HG03108 (cell line): ENCODE measurements around the gene EEF1A2.
"Not testable (repeated sequence)": the region's sequence is repeated elsewhere in the genome, so short reads cannot be mapped to it uniquely, and the experiment has no call there.

Experiments
- ATAC-seq: cut with Tn5 transposase; IDR thresholded peaks from one replicate; pipeline ENCODE4 v1.9.1; 2021; ENCODE audit warnings: moderate library complexity; ENCODE audit not compliant: unreplicated experiment

The EEF1A2 gene

DNA sequence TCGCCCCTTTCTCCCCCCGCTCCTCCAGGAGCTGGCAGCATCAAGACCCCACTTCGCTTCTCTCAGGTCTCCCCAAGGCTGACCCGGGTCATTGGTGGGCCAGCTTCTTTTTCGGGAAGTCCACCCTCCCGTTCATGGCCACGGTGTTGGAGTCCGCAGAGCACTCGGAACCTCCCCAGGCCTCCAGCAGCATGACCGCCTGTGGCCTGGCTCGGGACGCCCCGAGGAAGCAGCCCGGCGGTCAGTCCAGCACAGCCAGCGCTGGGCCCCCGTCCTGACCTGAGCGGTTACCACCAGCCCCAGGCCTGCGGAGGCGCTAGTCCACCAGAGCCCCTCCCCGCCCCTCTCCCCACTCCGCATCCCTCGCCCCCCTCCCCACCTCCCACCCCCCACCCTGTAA is 22.7 kb upstream of the EEF1A2 start:
- no peak for ATAC-seq

DNA sequence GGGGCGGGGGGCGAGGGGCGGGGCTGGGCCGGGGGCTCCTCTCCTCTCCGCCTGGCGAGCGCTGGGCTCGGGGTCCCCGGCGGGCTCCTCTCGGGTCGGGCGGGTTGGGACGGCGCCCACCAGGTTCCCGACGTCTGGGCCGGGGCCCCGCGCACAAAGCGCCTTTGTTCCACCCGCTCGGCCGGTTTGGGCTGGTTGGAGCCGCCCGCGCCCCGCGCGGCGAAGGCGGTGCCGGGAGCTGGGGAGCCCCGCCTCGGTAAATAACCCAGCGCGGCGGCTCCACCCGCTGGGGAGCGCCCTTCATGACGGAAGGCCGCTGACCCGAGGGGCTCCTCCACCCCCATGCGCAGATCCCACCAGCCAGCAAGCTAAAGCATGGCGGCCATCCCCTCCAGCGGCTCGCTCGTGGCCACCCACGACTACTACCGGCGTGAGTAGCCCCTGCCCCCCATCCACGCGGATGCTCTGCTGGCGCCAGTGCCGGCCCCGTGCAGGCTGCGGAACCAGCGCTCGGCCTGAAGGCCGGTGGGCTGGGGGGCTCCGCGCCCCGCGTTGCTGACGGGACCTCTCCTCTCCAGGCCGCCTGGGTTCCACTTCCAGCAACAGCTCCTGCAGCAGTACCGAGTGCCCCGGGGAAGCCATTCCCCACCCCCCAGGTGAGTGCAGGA is 22.2 kb upstream of the EEF1A2 start:
- peak; percentile 29 for ATAC-seq

- peak; percentile 60 for ATAC-seq
Measured at GRCh38 chr20:63520504-63520933, 21.6 kb upstream of the EEF1A2 start, which contains the start of gene PPDPF. Gene PPDPF, plus strand, starts transcription at chr20:63520765. Its CDS starts 544 bp downstream, at chr20:63521309.

DNA sequence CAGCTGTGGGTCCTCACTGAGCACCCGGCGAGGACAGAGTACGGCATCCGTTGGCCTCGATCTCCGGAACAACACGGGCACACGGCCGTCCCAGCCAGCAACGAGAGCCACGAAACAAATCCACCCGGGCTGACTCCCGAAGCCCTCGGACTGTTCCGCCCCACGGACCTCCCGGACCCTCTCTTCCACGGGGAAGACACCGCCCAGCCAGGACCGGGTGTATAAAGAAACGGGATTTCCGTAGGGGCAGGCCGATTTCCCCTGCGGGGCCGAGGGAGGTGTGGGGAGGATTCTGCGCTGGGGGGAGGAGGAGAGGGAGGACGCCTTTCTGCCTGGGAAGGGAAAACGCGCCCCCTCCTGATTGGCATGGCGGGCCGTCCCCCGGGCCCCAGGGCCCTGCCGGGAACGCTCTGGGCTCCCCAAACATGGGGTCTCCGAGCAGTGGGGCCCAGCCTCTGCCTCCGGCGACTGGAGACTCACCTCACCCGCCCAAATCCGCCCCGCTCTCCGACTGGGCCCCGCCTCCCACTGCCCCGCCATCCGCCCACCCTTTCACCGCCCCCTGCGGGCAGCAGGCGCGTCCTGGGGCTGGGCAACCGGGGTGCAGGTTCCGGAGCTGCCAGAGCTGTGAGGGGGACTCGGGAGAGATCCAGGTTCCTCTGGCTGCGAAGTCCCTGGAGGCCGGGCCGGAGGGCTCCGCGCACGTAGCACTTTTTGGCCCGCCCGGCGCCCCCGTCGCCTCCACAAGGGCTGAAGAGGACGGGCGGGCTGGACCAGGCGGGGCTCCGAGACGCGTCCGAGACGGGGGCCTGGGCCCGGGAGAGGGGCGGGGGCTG is 21.0 kb upstream of the EEF1A2 start:
- ATAC-seq = peak; percentile 26

GRCh38 chr20:63518946-63519667 is 20.2 kb upstream of the EEF1A2 start:
- no peak for ATAC-seq

DNA sequence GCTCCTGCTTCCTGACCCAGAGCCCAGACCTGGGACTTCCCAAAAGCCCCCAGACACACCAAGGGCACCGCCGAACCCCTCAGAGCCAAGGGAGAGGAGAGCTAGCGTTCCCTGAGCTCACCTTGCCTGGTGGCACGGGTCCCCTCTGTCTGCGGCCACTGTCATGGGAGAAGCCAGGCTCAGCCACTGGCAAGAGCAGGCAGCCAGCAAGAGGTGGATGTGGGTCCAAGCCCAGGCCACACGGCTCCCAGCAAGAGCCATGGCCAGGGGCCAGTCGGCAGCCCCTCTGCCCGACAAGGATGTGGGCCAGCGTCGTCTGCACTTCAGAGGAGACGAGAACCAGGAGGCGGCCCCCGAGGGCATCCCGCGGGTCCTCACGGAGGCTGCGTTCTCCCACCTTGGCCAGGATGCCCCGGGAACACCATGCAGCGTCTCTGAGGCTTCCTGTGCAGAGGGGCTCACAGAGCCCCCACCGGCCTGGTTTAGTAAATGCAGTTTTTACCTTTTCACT is 19.5 kb upstream of the EEF1A2 start:
- ATAC-seq = no peak

DNA sequence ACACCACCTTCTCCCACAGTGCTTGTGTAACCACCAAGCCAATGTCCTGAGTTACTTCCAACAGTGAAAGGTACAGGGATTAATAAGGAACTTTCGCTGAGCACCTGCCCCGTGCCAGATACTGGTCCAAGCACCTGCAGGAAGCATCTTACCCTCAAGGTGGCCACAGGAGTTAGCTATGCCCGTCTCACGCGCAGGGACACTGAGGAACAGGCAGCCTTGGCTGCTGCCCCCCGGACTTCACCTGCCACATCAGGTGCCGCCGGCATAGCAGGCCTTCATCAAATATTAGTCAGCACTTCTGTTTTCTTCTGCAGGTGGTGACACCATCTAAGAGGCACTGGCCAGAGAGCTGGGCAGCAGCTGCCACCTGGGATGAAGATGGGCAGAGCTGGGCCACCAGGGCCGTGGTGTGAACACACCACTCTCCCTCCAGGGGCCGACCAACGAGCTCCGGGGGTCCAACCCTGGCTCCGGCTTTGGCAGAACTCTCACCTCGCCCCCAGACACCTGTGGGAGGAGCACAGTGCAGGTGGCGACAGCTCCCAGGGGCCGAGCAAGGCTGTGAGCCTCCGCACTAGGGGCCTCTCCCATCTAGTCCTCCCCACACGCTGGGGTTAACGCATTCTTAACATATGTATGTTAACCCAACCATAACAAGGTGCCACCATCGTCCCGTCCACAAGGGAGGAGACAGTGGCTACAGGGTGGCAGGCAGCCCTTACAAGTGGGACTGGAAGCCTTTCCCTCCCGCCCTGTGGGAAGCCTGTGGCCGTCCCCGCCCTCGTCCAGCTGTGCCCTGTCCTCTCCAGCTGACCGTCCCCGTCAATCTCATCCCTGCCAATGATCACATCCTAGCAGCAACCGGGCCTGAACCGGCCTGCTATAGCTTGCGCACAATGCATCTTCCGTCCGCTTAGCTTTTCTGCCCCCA is 18.8 kb upstream of the EEF1A2 start:
- no peak for ATAC-seq

GRCh38 chr20:63514520-63514919 is 15.6 kb upstream of the EEF1A2 start:
- not testable (repeated sequence) for ATAC-seq

- no peak for ATAC-seq
Measured at GRCh38 chr20:63513207-63513606, 14.3 kb upstream of the EEF1A2 start.

DNA sequence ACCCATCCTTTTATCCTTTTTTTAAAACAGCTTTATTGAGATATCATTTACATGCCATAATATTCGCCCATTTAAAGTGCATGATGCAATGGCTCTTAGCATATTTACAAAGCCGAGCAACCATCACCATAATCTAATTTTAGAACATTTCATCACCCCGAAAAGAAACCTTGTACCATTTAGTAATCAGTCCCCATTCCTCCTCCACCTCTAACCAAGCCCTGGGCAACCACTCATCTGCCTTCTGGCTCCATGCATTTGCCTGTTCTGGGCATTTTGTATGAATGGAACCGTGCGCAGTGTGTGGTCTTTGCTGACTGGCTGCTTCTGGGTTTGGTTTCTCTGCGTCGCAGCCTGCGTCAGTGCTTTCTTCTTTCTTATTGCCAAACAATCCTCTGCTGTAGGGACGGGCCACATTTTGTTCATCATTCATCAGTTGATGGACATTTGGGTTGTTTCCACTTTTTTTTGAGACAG is 10.2 kb upstream of the EEF1A2 start:
- no peak for ATAC-seq

GRCh38 chr20:63508072-63508768 is 9.3 kb upstream of the EEF1A2 start:
- no peak for ATAC-seq

DNA sequence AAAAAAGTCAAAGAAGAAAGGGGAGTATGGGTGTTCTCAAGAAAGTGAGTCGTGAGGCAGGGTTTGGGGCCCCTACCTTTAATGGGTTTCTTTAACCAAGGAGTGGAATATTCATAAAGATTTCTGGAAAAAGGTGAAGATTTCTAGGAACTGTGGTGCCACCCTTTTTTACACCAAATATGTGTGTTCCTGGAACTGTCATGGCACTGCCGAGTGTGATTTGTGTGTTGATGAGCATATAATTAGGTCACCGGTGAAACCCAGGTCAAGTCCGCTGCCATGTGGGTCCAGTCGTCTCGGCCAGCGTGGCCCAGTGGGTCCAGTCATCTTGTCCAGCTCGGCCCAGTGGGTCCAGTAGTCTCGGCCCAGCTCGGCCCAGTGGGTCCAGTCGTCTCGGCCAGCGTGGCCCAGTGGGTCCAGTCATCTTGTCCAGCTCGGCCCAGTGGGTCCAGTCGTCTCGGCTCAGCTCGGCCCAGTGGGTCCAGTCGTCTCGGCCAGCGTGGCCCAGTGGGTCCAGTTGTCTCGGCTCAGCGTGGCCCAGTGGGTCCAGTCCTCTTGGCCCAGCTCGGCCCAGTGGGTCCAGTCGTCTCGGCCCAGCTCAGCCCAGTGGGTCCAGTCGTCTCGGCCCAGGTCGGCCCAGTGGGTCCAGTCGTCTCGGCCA is 8.3 kb upstream of the EEF1A2 start:
- no peak for ATAC-seq

- ATAC-seq = no peak
Measured at GRCh38 chr20:63505723-63506122, 6.8 kb upstream of the EEF1A2 start.

DNA sequence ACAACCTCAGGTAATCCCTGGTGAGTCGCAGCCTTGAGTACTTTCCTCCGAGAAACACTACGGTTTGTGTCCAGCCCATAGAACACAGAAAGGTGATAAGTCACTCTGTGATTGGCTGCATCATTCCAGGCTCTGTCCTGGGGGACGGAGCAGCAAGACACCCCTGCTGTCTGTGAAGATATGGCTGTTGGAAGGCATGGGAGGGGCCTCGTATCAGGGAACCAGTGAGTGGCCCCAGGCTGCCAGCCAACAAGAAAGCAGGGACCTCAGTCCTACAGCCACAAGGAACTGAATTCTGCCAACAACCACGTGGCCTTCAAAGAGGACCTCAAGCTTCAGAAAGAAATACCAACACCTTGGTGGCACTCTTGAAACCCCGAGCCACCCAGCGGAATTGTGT is 6.4 kb upstream of the EEF1A2 start:
- no peak for ATAC-seq

GRCh38 chr20:63504642-63505041 is 5.8 kb upstream of the EEF1A2 start:
- ATAC-seq = no peak

DNA sequence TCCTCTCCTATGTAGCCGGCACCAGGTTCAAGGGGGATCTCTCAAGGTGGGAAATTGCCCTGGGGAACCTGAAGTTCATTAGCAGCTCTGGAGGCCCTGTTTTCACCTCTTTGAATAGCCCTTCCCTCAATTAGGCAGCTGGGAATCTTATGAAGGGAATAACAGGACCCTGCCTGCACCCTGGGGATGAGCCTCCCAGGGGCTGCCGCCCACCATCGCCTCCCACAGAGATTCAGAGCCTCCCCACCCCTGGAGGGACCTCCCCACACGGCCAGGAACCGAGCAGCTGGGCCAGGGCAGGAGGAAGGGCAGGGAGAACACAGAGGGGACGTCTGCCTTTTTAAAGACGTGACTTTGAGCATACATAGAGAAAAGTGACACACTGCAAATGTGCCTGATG is 4.6 kb upstream of the EEF1A2 start:
- ATAC-seq = no peak

- no peak for ATAC-seq
Measured at GRCh38 chr20:63502671-63503172, 3.8 kb upstream of the EEF1A2 start.

DNA sequence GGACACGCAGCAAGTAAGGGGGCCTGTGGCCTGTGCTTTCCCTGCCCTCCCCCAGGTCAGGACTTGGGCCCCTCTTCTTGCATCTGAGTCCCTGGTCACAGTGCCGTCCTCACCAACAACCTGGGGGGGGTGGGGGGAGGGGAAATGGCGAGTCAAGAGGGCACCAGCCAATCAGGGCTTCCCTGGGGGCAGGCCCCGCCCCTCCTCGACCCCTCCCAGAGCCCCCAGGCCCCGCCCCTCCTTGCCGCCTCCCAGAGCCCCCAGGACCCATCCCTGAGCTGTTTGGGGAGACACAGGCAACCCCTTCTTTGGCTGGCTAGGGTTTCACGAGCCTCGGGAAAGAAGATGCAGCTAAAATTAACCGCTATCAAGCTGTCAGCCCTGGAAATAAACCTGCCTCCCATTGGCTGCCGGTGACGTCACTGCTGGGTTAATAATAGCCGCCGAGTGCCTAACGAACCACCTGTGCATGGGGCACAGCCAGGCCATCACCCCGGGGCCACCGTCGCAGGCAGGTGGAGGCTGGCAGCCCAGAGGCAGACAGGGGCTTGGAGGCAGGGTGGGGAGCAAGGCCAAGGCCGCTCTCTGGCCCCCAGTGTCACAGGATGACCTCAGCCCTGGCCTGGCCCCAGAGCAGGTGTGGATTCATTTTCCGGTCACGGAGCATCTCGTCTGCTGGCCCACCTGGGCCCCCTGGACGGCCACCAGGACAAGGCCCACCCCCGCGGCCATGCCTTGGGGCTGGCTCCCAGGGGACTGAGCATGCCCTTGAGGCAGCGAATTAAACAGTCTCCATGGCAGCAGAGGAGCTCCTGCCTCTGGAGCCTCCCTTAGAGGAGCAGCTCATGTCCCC is 3.2 kb upstream of the EEF1A2 start:
- ATAC-seq = no peak
